Esophagus squamous epithelium (tissue), 4 donors: ENCODE measurements around the gene ARL13B.

ENCODE experiments used
- POLR2A ChIP-seq, 4 donors: fragments of 450-650 bp; IDR thresholded peaks; one replicate each; pipeline ENCODE4 v1.6.1; 2017; ENCODE audit warnings: antibody characterized with exemption in 4 of 4, mild to moderate bottlenecking in 4 of 4, moderate library complexity in 3 of 4
- TF ChIP-seq, protein P1 (sequence below), 6 experiments: fragments of 450-650 bp in 4 of 6; fragments of 200-600 bp in 2 of 6; sonication (generic) in 2 of 6; IDR thresholded peaks; one replicate each; pipeline ENCODE4 v1.5.1; 2016 to 2019; ENCODE audit warnings: antibody characterized with exemption in 6 of 6, mild to moderate bottlenecking in 4 of 6, moderate library complexity in 4 of 6

DNA sequence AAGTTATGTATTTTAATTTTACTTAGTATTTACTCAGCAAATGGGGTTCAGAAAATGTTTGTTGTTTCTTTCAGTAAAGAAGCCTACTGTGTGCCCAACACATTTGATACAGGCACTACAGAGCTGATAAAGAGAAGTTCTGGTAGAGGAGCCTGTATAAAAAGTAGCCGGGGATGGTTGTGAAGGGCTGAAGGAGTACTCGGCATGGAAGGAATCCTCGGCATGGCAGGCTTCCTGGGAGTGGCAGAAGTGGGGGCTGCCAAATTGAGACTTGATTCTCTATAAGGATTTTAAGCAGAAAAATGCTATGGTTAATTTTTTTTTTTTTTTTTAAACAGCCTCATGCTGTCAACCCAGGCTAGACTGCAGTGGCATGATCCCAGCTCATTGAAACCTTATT lies 9.3 kb downstream of the ARL13B start:
- TF ChIP-seq, protein P1, sequence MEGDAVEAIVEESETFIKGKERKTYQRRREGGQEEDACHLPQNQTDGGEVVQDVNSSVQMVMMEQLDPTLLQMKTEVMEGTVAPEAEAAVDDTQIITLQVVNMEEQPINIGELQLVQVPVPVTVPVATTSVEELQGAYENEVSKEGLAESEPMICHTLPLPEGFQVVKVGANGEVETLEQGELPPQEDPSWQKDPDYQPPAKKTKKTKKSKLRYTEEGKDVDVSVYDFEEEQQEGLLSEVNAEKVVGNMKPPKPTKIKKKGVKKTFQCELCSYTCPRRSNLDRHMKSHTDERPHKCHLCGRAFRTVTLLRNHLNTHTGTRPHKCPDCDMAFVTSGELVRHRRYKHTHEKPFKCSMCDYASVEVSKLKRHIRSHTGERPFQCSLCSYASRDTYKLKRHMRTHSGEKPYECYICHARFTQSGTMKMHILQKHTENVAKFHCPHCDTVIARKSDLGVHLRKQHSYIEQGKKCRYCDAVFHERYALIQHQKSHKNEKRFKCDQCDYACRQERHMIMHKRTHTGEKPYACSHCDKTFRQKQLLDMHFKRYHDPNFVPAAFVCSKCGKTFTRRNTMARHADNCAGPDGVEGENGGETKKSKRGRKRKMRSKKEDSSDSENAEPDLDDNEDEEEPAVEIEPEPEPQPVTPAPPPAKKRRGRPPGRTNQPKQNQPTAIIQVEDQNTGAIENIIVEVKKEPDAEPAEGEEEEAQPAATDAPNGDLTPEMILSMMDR (IDR thresholded peaks at IDR 0.05) = no peak
- TF ChIP-seq POLR2A (IDR thresholded peaks at IDR 0.05) = no peak
